Activated CD8-positive, alpha-beta T cell treated with anti-CD3 and anti-CD28 coated beads for 36 hours (primary cell): ENCODE measurements around the gene SLC13A1. TPM values are rescaled to one million over a fixed set of nuclear protein-coding genes. Genes with fewer than 3 reads are reported as not detected.

Experiments
- ATAC-seq: fragments of 200-7000 bp; cut with Tn5 transposase; one replicate; pipeline ENCODE4 v1.10.0; 2021; ENCODE audit warnings: mild to moderate bottlenecking, moderate library complexity
- CTCF ChIA-PET: fragments of 350-600 bp; sonication (Branson Sonifier 250); formaldehyde crosslinking; loops from one replicate; lab custom pipeline; 2021; ENCODE audit warnings: antibody characterized with exemption; lab: Charles Lee
- POLR2A ChIA-PET: fragments of 350-600 bp; sonication (Branson Sonifier 250); formaldehyde crosslinking; loops from one replicate; lab custom pipeline; 2021; ENCODE audit warnings: antibody characterized with exemption; lab: Charles Lee
- DNase-seq: peaks from one replicate; pipeline ENCODE4 v3.0.0-alpha.2; 2020
- H3K27ac Mint-ChIP-seq: one replicate; pipeline ENCODE4 v1.8.0; 2021; ENCODE audit warnings: mild to moderate bottlenecking, mixed read lengths
- H3K27me3 Mint-ChIP-seq: one replicate; pipeline ENCODE4 v1.8.0; 2021; ENCODE audit warnings: mixed read lengths
- H3K36me3 Mint-ChIP-seq: one replicate; pipeline ENCODE4 v1.8.0; 2021; ENCODE audit warnings: low read depth, mixed read lengths
- H3K4me1 Mint-ChIP-seq: one replicate; pipeline ENCODE4 v1.8.0; 2021; ENCODE audit warnings: low read depth, mixed read lengths
- H3K4me3 Mint-ChIP-seq: one replicate; pipeline ENCODE4 v1.8.0; 2021; ENCODE audit warnings: mild to moderate bottlenecking, moderate library complexity, mixed read lengths
- H3K9me3 Mint-ChIP-seq: one replicate; pipeline ENCODE4 v1.8.0; 2021; ENCODE audit warnings: mixed read lengths
- intact Hi-C: fragments of 100-400 bp; cut with micrococcal nuclease; formaldehyde crosslinking; loops from one replicate; pipeline ENCODE4 v1.10.0; 2022
- total RNA-seq, 2 experiments: library from RNA; stranded (reverse); gene quantifications; one replicate each; pipeline ENCODE4 v1.2.3, GENCODE V29; 2021
- TF ChIP-seq, protein P1 (sequence below): fragments of 200-600 bp; IDR thresholded peaks from one replicate; pipeline ENCODE4 v1.8.0; 2022; ENCODE audit warnings: antibody characterized with exemption, mild to moderate bottlenecking

Gene SLC13A1
- total RNA-seq, 2 experiments from 2014 or later = not detected

DNA sequence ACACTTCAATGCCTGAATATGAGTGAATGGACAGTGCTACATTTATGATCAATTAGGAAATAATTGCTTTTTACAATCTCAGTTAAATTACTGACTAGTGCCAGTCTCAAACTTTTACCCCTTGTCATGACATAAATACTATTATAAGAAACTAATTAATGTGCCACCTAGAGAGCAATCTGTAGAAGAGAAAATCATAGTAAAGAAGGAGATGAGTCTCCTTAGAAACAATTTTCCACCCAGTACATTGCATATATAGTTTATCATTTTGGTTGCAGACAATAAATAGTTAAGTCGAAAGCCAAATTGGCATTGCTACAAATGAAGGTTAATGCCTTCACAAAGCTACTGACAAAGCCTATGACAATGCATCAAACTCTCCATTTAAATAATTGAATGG is 68.6 kb downstream of the SLC13A1 start:
- Mint-ChIP-seq H3K27ac (no peak overlapping the region), H3K36me3 (no peaks in the 10 kb centered on the region), H3K27me3 (no peaks in the 10 kb centered on the region), H3K9me3 (no peaks in the 10 kb centered on the region), H3K4me3 (no peak overlapping the region), H3K4me1 (no peaks in the 10 kb centered on the region)
- DNase-seq (no peak), ATAC-seq (no peak)
- intact Hi-C loops = no loop called here
- TF ChIP-seq, protein P1, sequence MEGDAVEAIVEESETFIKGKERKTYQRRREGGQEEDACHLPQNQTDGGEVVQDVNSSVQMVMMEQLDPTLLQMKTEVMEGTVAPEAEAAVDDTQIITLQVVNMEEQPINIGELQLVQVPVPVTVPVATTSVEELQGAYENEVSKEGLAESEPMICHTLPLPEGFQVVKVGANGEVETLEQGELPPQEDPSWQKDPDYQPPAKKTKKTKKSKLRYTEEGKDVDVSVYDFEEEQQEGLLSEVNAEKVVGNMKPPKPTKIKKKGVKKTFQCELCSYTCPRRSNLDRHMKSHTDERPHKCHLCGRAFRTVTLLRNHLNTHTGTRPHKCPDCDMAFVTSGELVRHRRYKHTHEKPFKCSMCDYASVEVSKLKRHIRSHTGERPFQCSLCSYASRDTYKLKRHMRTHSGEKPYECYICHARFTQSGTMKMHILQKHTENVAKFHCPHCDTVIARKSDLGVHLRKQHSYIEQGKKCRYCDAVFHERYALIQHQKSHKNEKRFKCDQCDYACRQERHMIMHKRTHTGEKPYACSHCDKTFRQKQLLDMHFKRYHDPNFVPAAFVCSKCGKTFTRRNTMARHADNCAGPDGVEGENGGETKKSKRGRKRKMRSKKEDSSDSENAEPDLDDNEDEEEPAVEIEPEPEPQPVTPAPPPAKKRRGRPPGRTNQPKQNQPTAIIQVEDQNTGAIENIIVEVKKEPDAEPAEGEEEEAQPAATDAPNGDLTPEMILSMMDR = no peak
- ChIA-PET POLR2A (no interaction called here), CTCF (no interaction called here)

DNA sequence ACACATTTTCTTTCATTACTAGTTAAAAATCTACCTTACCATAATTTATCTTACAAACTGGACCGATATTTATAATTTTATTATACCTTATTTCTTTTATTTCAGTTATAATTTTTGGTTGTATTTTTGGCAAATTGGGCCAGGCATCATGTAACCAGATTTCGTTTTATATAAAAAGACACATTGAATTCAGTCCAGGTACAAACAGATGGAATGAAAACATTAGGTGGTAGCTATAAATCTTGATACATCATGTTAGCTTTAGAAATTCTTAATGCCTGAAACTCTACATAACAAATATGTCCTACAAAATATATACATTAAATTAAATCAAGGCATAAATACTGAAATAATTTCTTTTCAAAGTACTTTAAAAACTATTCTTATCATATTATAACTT is 73.1 kb downstream of the SLC13A1 start:
- no peak overlapping the region for H3K27ac Mint-ChIP-seq
- peaks cover 2% of the 10 kb centered on the region for H3K9me3 Mint-ChIP-seq
- DNase-seq = no peak
- H3K4me1 Mint-ChIP-seq = no peaks in the 10 kb centered on the region
- POLR2A ChIA-PET = no interaction called here
- CTCF ChIA-PET = interaction anchor here (1.8 kb wide), 1 partner anchor 27 kb away, joined by 4 read pairs; no protein-coding TSS in a partner anchor
- no peaks in the 10 kb centered on the region for H3K27me3 Mint-ChIP-seq
- no peak overlapping the region for H3K4me3 Mint-ChIP-seq
- intact Hi-C loops = no loop called here
- H3K36me3 Mint-ChIP-seq = no peaks in the 10 kb centered on the region
- ATAC-seq = no peak
- TF ChIP-seq, protein P1 = no peak

DNA sequence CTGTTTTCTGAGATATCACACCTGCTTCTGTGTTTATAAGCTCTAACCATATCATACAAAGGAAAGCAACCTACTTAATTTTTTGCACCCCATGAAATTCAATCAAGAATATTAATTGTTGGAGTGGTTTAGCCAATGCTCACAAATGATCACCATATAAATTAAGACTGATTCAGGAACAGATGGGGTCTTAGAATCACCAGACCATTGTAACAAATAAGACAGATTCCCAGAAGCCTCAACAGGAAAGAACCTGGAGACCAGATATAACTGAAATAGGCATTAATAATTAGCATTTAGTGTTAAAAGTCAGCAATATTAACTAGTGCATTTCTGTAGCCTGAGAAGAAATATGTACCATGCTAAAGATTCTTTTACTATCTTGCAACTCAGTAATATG is 73.6 kb downstream of the SLC13A1 start:
- no peak for DNase-seq
- TF ChIP-seq, protein P1 = no peak
- no peak for ATAC-seq
- peaks cover 2% of the 10 kb centered on the region for H3K9me3 Mint-ChIP-seq
- POLR2A ChIA-PET = no interaction called here
- H3K4me1 Mint-ChIP-seq = no peaks in the 10 kb centered on the region
- no peak overlapping the region for H3K4me3 Mint-ChIP-seq
- CTCF ChIA-PET = interaction anchor here (1.8 kb wide), 1 partner anchor 27 kb away, joined by 4 read pairs; no protein-coding TSS in a partner anchor
- no peak overlapping the region for H3K27ac Mint-ChIP-seq
- no peaks in the 10 kb centered on the region for H3K27me3 Mint-ChIP-seq
- intact Hi-C loops = no loop called here
- H3K36me3 Mint-ChIP-seq = no peaks in the 10 kb centered on the region

DNA sequence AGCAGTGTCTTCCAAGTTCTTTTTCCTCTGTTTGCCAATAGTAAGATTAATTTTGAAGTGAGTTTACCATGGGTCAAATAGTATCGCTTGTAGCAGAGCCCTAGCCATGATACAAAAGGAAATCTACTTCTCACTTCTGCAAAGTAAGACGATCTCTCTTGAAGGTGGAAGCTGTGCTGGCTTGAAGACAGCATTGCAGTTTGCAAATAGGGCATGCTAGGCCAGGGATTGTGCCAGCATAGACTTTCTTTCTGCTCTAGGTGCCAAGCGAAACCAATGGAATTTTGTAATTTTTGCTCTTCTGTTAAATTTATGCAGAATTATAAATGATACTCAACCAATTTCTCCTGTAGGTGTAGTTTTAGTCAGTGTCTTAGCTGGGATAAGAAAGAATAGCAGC is 74.5 kb downstream of the SLC13A1 start:
- Mint-ChIP-seq H3K27ac (no peak overlapping the region), H3K4me1 (no peaks in the 10 kb centered on the region), H3K36me3 (no peaks in the 10 kb centered on the region), H3K4me3 (no peak overlapping the region), H3K27me3 (no peaks in the 10 kb centered on the region), H3K9me3 (peaks cover 2% of the 10 kb centered on the region)
- POLR2A ChIA-PET = no interaction called here
- CTCF ChIA-PET = no interaction called here
- intact Hi-C loops = no loop called here
- TF ChIP-seq, protein P1 = no peak
- no peak for ATAC-seq
- DNase-seq = no peak

DNA sequence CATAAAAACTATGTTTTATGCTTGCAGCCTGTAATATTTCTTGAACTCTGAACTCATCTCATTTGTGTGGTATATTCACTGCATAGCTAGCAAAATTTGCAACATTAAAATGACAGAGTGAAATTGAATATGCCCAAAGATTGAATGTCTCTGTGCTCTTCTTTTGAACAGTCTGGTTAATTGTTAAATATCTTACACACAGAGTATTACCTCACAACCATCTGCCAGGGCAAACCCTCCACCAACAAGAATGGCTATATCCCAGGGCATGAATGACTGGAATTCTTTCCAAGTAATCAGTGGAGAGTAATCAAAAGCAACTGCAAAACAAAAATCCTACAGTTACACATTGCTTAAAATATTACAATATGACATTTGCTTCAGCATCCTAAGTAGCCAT is 76.9 kb downstream of the SLC13A1 start:
- intact Hi-C loops = no loop called here
- TF ChIP-seq, protein P1 = no peak
- H3K4me3 Mint-ChIP-seq = no peak overlapping the region
- peaks cover 2% of the 10 kb centered on the region for H3K9me3 Mint-ChIP-seq
- ChIA-PET CTCF (no interaction called here), POLR2A (no interaction called here)
- no peak overlapping the region for H3K27ac Mint-ChIP-seq
- H3K4me1 Mint-ChIP-seq = no peaks in the 10 kb centered on the region
- DNase-seq (no peak), ATAC-seq (no peak)
- H3K27me3 Mint-ChIP-seq = no peaks in the 10 kb centered on the region
- no peaks in the 10 kb centered on the region for H3K36me3 Mint-ChIP-seq
